Astrocyte (in vitro differentiated cells and primary cell): ENCODE results near the gene TOR4A. TPM values are rescaled to one million over a fixed set of nuclear protein-coding genes. Genes with fewer than 3 reads are reported as not detected.

Experiments
- DNase-seq: peaks from one replicate; pipeline ENCODE4 v3.0.0-alpha.2; 2010; ENCODE audit warnings: low read depth
- FAIRE-seq: peaks from 2 replicates; lab custom pipeline; 2011; peaks lifted over from hg19 to GRCh38; lab: Jason Lieb, UNC
- H2AFZ ChIP-seq: 2 replicates; pipeline ENCODE4 v1.6.0; 2012; ENCODE audit warnings: low read depth, low read length, inconsistent platforms
- H3K27ac ChIP-seq: 2 replicates; pipeline ENCODE4 v1.5.1; 2011; ENCODE audit warnings: low read depth, low read length, inconsistent platforms
- H3K27me3 ChIP-seq: 2 replicates; pipeline ENCODE4 v1.6.0; 2011; ENCODE audit warnings: low read length, inconsistent platforms; ENCODE audit not compliant: insufficient read depth
- H3K36me3 ChIP-seq: 2 replicates; pipeline ENCODE4 v1.5.1; 2011; ENCODE audit warnings: low read length, inconsistent platforms; ENCODE audit not compliant: insufficient read depth
- H3K4me1 ChIP-seq: 2 replicates; pipeline ENCODE4 v1.5.1; 2011; ENCODE audit warnings: low read length, inconsistent platforms; ENCODE audit not compliant: insufficient read depth
- H3K4me2 ChIP-seq: 2 replicates; pipeline ENCODE4 v1.6.0; 2012; ENCODE audit warnings: low read length, inconsistent platforms
- H3K4me3 ChIP-seq: 2 replicates; pipeline ENCODE4 v1.5.1; 2011; ENCODE audit warnings: low read depth, mild to moderate bottlenecking, low read length, inconsistent platforms; ENCODE audit not compliant: insufficient read depth
- H3K79me2 ChIP-seq: 2 replicates; pipeline ENCODE4 v1.6.0; 2012; ENCODE audit warnings: mild to moderate bottlenecking, low read length, inconsistent platforms; ENCODE audit not compliant: insufficient read depth
- H3K9ac ChIP-seq: 2 replicates; pipeline ENCODE4 v1.6.0; 2012; ENCODE audit warnings: mild to moderate bottlenecking, low read length, inconsistent platforms
- H3K9me3 ChIP-seq: 2 replicates; pipeline ENCODE4 v1.5.1; 2012; ENCODE audit warnings: low read depth, mild to moderate bottlenecking, low read length, inconsistent platforms; ENCODE audit not compliant: insufficient read depth
- H4K20me1 ChIP-seq: 2 replicates; pipeline ENCODE4 v1.6.0; 2012; ENCODE audit warnings: low read length, inconsistent platforms; ENCODE audit not compliant: insufficient read depth
- H3K27ac Mint-ChIP-seq: one replicate; pipeline ENCODE4 v1.8.0; 2021; ENCODE audit warnings: mild to moderate bottlenecking, mixed read lengths; ENCODE audit not compliant: unreplicated experiment
- H3K27me3 Mint-ChIP-seq: one replicate; pipeline ENCODE4 v1.8.0; 2021; ENCODE audit warnings: low read depth, mixed read lengths; ENCODE audit not compliant: unreplicated experiment
- H3K36me3 Mint-ChIP-seq: one replicate; pipeline ENCODE4 v1.8.0; 2021; ENCODE audit warnings: low read depth, mixed read lengths; ENCODE audit not compliant: unreplicated experiment
- H3K4me1 Mint-ChIP-seq: one replicate; pipeline ENCODE4 v1.8.0; 2021; ENCODE audit warnings: low read depth, mixed read lengths; ENCODE audit not compliant: unreplicated experiment
- H3K4me3 Mint-ChIP-seq: one replicate; pipeline ENCODE4 v1.8.0; 2021; ENCODE audit warnings: mild to moderate bottlenecking, moderate library complexity, mixed read lengths; ENCODE audit not compliant: unreplicated experiment
- H3K9me3 Mint-ChIP-seq: one replicate; pipeline ENCODE4 v1.8.0; 2021; ENCODE audit warnings: mild to moderate bottlenecking, mixed read lengths; ENCODE audit not compliant: unreplicated experiment
- CTCF ChIP-seq: IDR thresholded peaks from 2 replicates; pipeline ENCODE4 v1.5.1; 2011; ENCODE audit warnings: low read depth, mild to moderate bottlenecking, inconsistent platforms, low read length, moderate library complexity; ENCODE audit not compliant: insufficient read depth
- EZH2 ChIP-seq: IDR thresholded peaks from 2 replicates; pipeline ENCODE4 v1.6.1; 2012; ENCODE audit warnings: mild to moderate bottlenecking, low read length, inconsistent platforms; ENCODE audit not compliant: insufficient read depth
- total RNA-seq: library from RNA; stranded (reverse); gene quantifications from 2 replicates; pipeline ENCODE4 v1.2.1, GENCODE V29; 2021

Gene TOR4A
- total RNA-seq, 1 donor from 2014 or later: 11.8 TPM

- Histone ChIP-seq H3K36me3 (peaks cover 9% of the 10 kb centered on the region), H3K9ac (no peak overlapping the region), H2AFZ (no peak overlapping the region), H3K9me3 (no peaks in the 10 kb centered on the region), H3K27me3 (no peaks in the 10 kb centered on the region), H3K4me1 (peaks cover 17% of the 10 kb centered on the region), H4K20me1 (peaks cover 48% of the 10 kb centered on the region), H3K27ac (no peak overlapping the region), H3K4me2 (no peak overlapping the region), H3K4me3 (no peak overlapping the region), H3K79me2 (peaks cover 7% of the 10 kb centered on the region)
- H3K27me3 Mint-ChIP-seq: no peaks in the 10 kb centered on the region
- no peak overlapping the region for H3K27ac Mint-ChIP-seq
- TF ChIP-seq CTCF (no peak), EZH2 (no peak)
- H3K4me3 Mint-ChIP-seq: no peak overlapping the region
- DNase-seq (no peak), FAIRE-seq (no peak)
- H3K36me3 Mint-ChIP-seq: peaks cover 15% of the 10 kb centered on the region
- peaks cover 6% of the 10 kb centered on the region for H3K4me1 Mint-ChIP-seq
- no peaks in the 10 kb centered on the region for H3K9me3 Mint-ChIP-seq
These were observed 5.1 kb upstream of the TOR4A start for GRCh38 chr9:137272241-137273094.

GRCh38 chr9:137273095-137273490 lies 4.4 kb upstream of the TOR4A start:
- no peak overlapping the region for H3K4me3 Mint-ChIP-seq
- Histone ChIP-seq H4K20me1 (peaks cover 44% of the 10 kb centered on the region), H3K36me3 (peaks cover 9% of the 10 kb centered on the region), H3K4me3 (no peak overlapping the region), H3K9me3 (no peaks in the 10 kb centered on the region), H3K79me2 (peaks cover 10% of the 10 kb centered on the region), H3K4me2 (no peak overlapping the region), H3K4me1 (peaks cover 14% of the 10 kb centered on the region), H3K9ac (no peak overlapping the region), H3K27ac (no peak overlapping the region), H3K27me3 (no peaks in the 10 kb centered on the region), H2AFZ (no peak overlapping the region)
- H3K9me3 Mint-ChIP-seq: no peaks in the 10 kb centered on the region
- H3K36me3 Mint-ChIP-seq: peaks cover 12% of the 10 kb centered on the region
- H3K4me1 Mint-ChIP-seq: peaks cover 6% of the 10 kb centered on the region
- no peak for FAIRE-seq
- TF ChIP-seq EZH2 (no peak), CTCF (no peak)
- DNase-seq: no peak
- H3K27me3 Mint-ChIP-seq: no peaks in the 10 kb centered on the region
- H3K27ac Mint-ChIP-seq: no peak overlapping the region

- TF ChIP-seq CTCF (no peak), EZH2 (no peak)
- no peak overlapping the region for H3K4me3 Mint-ChIP-seq
- no peak for FAIRE-seq
These were observed 3.8 kb upstream of the TOR4A start for GRCh38 chr9:137273611-137274320.

More at GRCh38 chr9:137273611-137274320, 3.8 kb upstream of the TOR4A start:
- H3K27me3 Mint-ChIP-seq: no peaks in the 10 kb centered on the region
- H3K27ac Mint-ChIP-seq: no peak overlapping the region
- H3K36me3 Mint-ChIP-seq: peaks cover 7% of the 10 kb centered on the region
- Histone ChIP-seq H2AFZ (no peak overlapping the region), H3K4me2 (no peak overlapping the region), H3K9me3 (no peaks in the 10 kb centered on the region), H3K27ac (no peak overlapping the region), H3K4me1 (peaks cover 14% of the 10 kb centered on the region), H3K36me3 (peaks cover 8% of the 10 kb centered on the region), H3K9ac (no peak overlapping the region), H3K27me3 (no peaks in the 10 kb centered on the region), H3K4me3 (no peak overlapping the region), H3K79me2 (peaks cover 15% of the 10 kb centered on the region), H4K20me1 (peaks cover 41% of the 10 kb centered on the region)
- peaks cover 4% of the 10 kb centered on the region for H3K4me1 Mint-ChIP-seq
- H3K9me3 Mint-ChIP-seq: no peaks in the 10 kb centered on the region
- no peak for DNase-seq
